HepG2 (cell line): ENCODE results near the gene PIGR. TPM values are rescaled to one million over a fixed set of nuclear protein-coding genes. Genes with fewer than 3 reads are reported as not detected.
A peak's percentile ranks its signal among the peaks of the same experiment; 100 is the strongest.

Source experiments
- AFF4 ChIP-seq: sonication (generic); formaldehyde crosslinking; IDR thresholded peaks from 2 replicates; pipeline ENCODE4 v1.4.0; 2020; ENCODE audit warnings: missing genetic modification reagents
- AGO1 ChIP-seq: fragments of 200-400 bp; formaldehyde crosslinking; IDR thresholded peaks from 2 replicates; pipeline ENCODE4 v1.6.1; 2017; ENCODE audit warnings: mild to moderate bottlenecking, low read depth, low read length, moderate library complexity; ENCODE audit not compliant: poor library complexity, severe bottlenecking
- ASH2L ChIP-seq: fragments of 300-600, 200-600 bp; sonication (generic); IDR thresholded peaks from 2 replicates; pipeline ENCODE4 v1.7.0; 2017; ENCODE audit warnings: low read depth, mild to moderate bottlenecking, moderate library complexity, mixed read lengths, low read length; ENCODE audit not compliant: insufficient read length
- ATRX ChIP-seq: sonication (generic); formaldehyde crosslinking; IDR thresholded peaks from 2 replicates; pipeline ENCODE4 v1.4.0; 2020; ENCODE audit warnings: missing genetic modification reagents, borderline replicate concordance
- DNMT1 ChIP-seq: sonication (generic); formaldehyde crosslinking; IDR thresholded peaks from 2 replicates; pipeline ENCODE4 v1.5.1; 2020; ENCODE audit warnings: mild to moderate bottlenecking, missing genetic modification reagents
- ELF1 ChIP-seq: sonication (generic); formaldehyde crosslinking; IDR thresholded peaks from 2 replicates; pipeline ENCODE4 v1.4.0; 2020; ENCODE audit warnings: missing genetic modification reagents
- ELF3 ChIP-seq: IDR thresholded peaks from 2 replicates; pipeline ENCODE4 v1.6.1; 2016; ENCODE audit warnings: missing genetic modification reagents, missing compliant biosample characterization
- HNRNPLL ChIP-seq: fragments of 200-400 bp; formaldehyde crosslinking; IDR thresholded peaks from 2 replicates; pipeline ENCODE4 v1.6.1; 2017; ENCODE audit warnings: mild to moderate bottlenecking, low read depth, low read length; ENCODE audit not compliant: poor library complexity, severe bottlenecking
- MAFK ChIP-seq, 2 experiments: IDR thresholded peaks in 1 of 2; conservative IDR thresholded peaks in 1 of 2; 2 replicates each; pipeline ENCODE4 v1.6.1; 2011; ENCODE audit warnings: improper control_type of control experiment in 2 of 2, low read length in 2 of 2
- MXI1 ChIP-seq: IDR thresholded peaks from 3 replicates; pipeline ENCODE4 v1.6.1; 2012; ENCODE audit warnings: low read depth, low read length, inconsistent platforms, borderline replicate concordance
- PPARG ChIP-seq: conservative IDR thresholded peaks from 2 replicates; pipeline ENCODE4 v1.6.1; 2016; ENCODE audit warnings: missing biosample characterization, missing genetic modification reagents
- RAD51 ChIP-seq: fragments of 450-650 bp; IDR thresholded peaks from 2 replicates; pipeline ENCODE4 v1.6.1; 2016; ENCODE audit warnings: borderline replicate concordance
- RBM22 ChIP-seq: fragments of 200-400 bp; formaldehyde crosslinking; optimal IDR thresholded peaks from 2 replicates; pipeline ENCODE3; 2017; ENCODE audit warnings: mild to moderate bottlenecking, low read length, moderate library complexity
- RELA ChIP-seq: sonication (generic); formaldehyde crosslinking; IDR thresholded peaks from 2 replicates; pipeline ENCODE4 v1.4.0; 2020; ENCODE audit warnings: missing genetic modification reagents
- RFXAP ChIP-seq: sonication (generic); formaldehyde crosslinking; IDR thresholded peaks from 2 replicates; pipeline ENCODE4 v1.4.0; 2020; ENCODE audit warnings: missing genetic modification reagents, borderline replicate concordance
- RXRA ChIP-seq: sonication (generic); formaldehyde crosslinking; IDR thresholded peaks from 2 replicates; pipeline ENCODE4 v1.5.1; 2020; ENCODE audit warnings: missing genetic modification reagents
- U2AF2 ChIP-seq: fragments of 200-400 bp; formaldehyde crosslinking; IDR thresholded peaks from 2 replicates; pipeline ENCODE4 v1.6.1; 2017; ENCODE audit warnings: low read depth, mild to moderate bottlenecking, low read length
- ZBTB2 ChIP-seq: sonication (generic); formaldehyde crosslinking; IDR thresholded peaks from 2 replicates; pipeline ENCODE4 v1.8.0; 2022; ENCODE audit warnings: low read depth, missing genetic modification reagents
- ZFP1 ChIP-seq: IDR thresholded peaks from 2 replicates; pipeline ENCODE4 v1.6.1; 2016
- ZFP82 ChIP-seq: sonication (generic); formaldehyde crosslinking; IDR thresholded peaks from 2 replicates; pipeline ENCODE4 v1.5.1; 2020; ENCODE audit warnings: mild to moderate bottlenecking, missing genetic modification reagents, borderline replicate concordance
- ZNF230 ChIP-seq: sonication (generic); formaldehyde crosslinking; IDR thresholded peaks from 2 replicates; pipeline ENCODE4 v1.4.0; 2020; ENCODE audit warnings: mild to moderate bottlenecking, missing genetic modification reagents
- ZNF280B ChIP-seq: sonication (generic); formaldehyde crosslinking; IDR thresholded peaks from 2 replicates; pipeline ENCODE4 v1.5.0; 2020; ENCODE audit warnings: missing genetic modification reagents, mild to moderate bottlenecking, borderline replicate concordance
- ZNF709 ChIP-seq: sonication (generic); formaldehyde crosslinking; IDR thresholded peaks from 2 replicates; pipeline ENCODE4 v1.5.0; 2020; ENCODE audit warnings: mild to moderate bottlenecking, missing genetic modification reagents
- ZNF781 ChIP-seq: sonication (generic); formaldehyde crosslinking; IDR thresholded peaks from 2 replicates; pipeline ENCODE4 v1.5.1; 2020; ENCODE audit warnings: borderline replicate concordance, mild to moderate bottlenecking, missing genetic modification reagents; ENCODE audit errors: not compliant biosample characterization
- polyA plus RNA-seq, 8 experiments: library from polyadenylated mRNA; depleted of rRNA in 3 of 8; stranded (reverse) in 7 of 8; unstranded in 1 of 8; fragments of >200 nt; fragmentation: Illumina TruSeq in 4 of 8; extraction: Trizol in 4 of 8; gene quantifications; 2 replicates each; pipeline versions ENCODE4 v1.2.1 to v1.2.3, GENCODE V29; 2011 to 2016; ENCODE audit warnings: low read depth in 4 of 8, missing spikeins in 1 of 8, mixed read lengths in 1 of 8; ENCODE audit not compliant: insufficient read depth in 1 of 8
- total RNA-seq, 5 experiments: library from RNA; depleted of rRNA; stranded (reverse); fragments of >200 nt; fragmentation: Illumina TruSeq; extraction: Trizol; gene quantifications; 2 replicates each; pipeline ENCODE4 v1.2.3, GENCODE V29; 2016; ENCODE audit warnings: low read depth in 1 of 5

The PIGR gene
- total and polyA plus RNA-seq, 2 of the 13 experiments (the other 11 are each of a cell fraction or from before 2014, with no cell fraction given): not detected

DNA sequence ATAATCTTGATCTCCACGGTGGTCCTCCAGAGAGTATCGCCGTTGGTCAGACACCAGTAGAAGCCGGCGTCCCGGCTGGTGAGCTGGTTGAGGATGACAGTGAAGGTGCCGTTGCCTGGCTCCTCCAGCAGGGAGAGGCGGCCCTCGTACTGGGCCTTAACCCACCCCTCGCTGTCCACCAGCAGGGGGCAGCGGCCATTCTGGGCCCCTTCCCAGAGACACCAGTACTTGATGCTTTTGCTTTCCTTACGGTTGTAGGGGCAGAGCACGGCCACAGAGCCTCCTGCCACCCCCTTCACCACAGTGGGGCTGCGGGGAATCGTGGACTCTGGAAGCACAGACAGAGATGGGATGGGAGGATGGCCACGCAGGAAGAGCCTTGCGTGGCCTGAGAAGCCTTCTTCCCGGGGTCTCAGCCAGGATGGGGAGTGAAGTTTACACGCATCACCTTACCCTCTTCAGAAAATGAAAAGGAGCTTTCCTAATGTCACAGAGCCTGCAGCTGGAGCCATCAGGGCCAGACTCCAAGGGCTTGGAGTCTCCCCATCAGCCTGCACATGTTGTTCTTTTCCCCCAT is 10.7 kb downstream of the PIGR start (continued):
- TF ChIP-seq U2AF2: no peak
- no peak for TF ChIP-seq ZBTB2 (CRISPR knock-in tag)
- TF ChIP-seq RXRA: 0 out of 2 replicates have a peak, but pooled peaks have one; percentile 13
- no peak for TF ChIP-seq AGO1
- no peak for TF ChIP-seq ZNF230 (CRISPR knock-in tag)
- TF ChIP-seq RFXAP: peak; percentile 39; the same call in 1 of the 2 replicates
- no peak for TF ChIP-seq ASH2L
- no peak for TF ChIP-seq AFF4 (CRISPR knock-in tag)
- no peak for TF ChIP-seq HNRNPLL
- TF ChIP-seq PPARG (CRISPR knock-in tag): 0 out of 2 replicates have a peak, but pooled peaks have one; percentile 44
- no peak for TF ChIP-seq MAFK (conservative IDR thresholded peaks at IDR 0.05 in 1 of 2, IDR thresholded peaks at IDR 0.05 in 1 of 2; ENCODE audit: low read length in 2 of 2)
- no peak for TF ChIP-seq RBM22
- no peak for TF ChIP-seq ATRX (CRISPR knock-in tag)
- no peak for TF ChIP-seq ZNF709 (CRISPR knock-in tag)
- TF ChIP-seq ZNF280B (CRISPR knock-in tag): no peak
- no peak for TF ChIP-seq ZFP1 (CRISPR knock-in tag)
- peak; percentile 37; the same call in 1 of the 2 replicates for TF ChIP-seq ELF3 (CRISPR knock-in tag)
- no peak for TF ChIP-seq ELF1 (CRISPR knock-in tag)
- TF ChIP-seq RAD51: no peak
- TF ChIP-seq DNMT1 (CRISPR knock-in tag): no peak
- TF ChIP-seq ZFP82: no peak
- TF ChIP-seq RELA (CRISPR knock-in tag): no peak
- TF ChIP-seq ZNF781 (CRISPR knock-in tag): no peak
- no peak for TF ChIP-seq MXI1
